GM21381 (cell line): ENCODE measurements around the gene DTX3.
"Not testable (repeated sequence)": the region's sequence is repeated elsewhere in the genome, so short reads cannot be mapped to it uniquely, and the experiment has no call there.

Experiments
- ATAC-seq: cut with Tn5 transposase; IDR thresholded peaks from one replicate; pipeline ENCODE4 v1.9.1; 2021; ENCODE audit warnings: mild to moderate bottlenecking, moderate library complexity; ENCODE audit not compliant: unreplicated experiment

DTX3 gene

DNA sequence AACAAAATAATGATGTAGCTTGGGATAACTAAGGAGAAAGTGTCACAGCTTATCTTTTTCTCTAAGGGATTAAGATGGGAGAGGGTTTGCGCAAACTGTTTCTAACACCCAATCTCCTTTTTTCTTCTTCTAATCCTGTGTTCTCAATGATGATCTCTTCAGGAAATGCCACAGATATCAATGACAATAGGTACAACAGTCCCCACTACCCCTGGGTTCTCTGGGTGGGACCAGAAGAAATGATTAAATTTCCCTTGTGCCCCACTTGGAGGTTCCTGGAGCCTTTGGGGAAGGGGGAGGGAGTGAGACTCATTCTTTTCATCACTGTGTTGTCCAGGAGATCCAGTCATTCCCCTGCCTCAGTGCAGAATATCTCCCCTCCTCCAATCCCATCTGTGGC, 22.2 kb upstream of the DTX3 start:
- no peak for ATAC-seq

- peak; percentile 91 for ATAC-seq
Observed at GRCh38 chr12:57583008-57583831, 21.4 kb upstream of the DTX3 start.

DNA sequence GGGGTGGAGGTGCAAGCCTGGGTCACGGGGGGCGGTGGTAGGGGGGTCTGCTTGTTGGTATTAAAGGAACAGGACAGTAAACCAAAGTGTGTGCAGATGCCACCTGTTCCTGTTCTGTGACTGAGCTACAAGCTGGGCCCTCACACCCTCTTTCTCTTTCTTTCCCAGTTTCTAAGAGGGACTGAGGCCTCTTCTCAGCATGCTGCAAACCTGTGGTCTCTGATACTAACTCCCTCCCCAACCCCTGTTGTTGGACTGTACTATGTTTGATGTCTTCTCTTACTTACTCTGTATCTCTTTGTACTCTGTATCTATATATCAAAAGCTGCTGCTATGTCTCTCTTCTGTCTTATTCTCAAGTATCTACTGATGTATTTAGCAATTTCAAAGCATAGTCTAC, 20.6 kb upstream of the DTX3 start:
- ATAC-seq = no peak

DNA sequence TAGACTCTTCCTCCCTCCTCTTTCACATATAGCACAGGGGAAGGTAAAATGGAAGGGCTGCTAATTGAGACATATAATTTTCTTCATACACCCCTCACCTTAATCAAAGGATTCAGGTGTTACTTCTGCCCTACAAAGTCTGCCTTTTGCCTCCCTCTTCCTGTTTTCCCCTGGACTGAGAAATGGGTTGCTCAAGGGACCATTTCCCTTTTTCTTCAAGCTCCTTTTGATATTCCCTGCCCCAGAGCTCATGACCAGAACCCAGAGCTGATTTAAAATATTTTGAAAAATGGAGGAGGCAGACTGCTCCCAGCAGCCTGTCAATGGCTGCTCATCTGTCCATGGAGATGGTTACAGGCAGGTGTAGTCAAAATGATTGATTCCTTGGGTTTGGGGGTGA, 19.9 kb upstream of the DTX3 start:
- no peak for ATAC-seq

DNA sequence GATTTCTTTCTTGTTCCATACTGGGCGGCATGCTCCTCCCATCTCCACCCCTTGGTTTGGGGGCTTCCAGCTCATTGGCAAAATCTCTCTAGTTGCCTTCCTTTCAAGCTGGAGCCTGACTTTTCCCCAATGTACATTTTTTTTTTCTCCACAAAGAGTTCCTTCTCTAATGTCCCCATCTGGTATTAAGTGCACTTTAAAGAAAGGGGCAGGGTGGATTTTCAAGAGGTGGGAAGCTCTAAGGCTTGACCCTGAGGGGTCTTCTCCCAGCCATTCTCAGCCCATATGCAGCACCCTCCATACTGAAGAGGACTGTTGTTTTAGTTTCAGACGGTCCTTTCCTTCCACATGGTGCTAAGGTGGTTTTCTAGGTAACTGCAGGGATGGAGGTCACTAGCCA, 19.5 kb upstream of the DTX3 start:
- no peak for ATAC-seq

- no peak for ATAC-seq
Observed at GRCh38 chr12:57586128-57586527, 18.5 kb upstream of the DTX3 start.

- no peak for ATAC-seq
Observed at GRCh38 chr12:57586832-57587429, 17.7 kb upstream of the DTX3 start.

GRCh38 chr12:57588951-57589610, 15.5 kb upstream of the DTX3 start:
- ATAC-seq = not testable (repeated sequence)

DNA sequence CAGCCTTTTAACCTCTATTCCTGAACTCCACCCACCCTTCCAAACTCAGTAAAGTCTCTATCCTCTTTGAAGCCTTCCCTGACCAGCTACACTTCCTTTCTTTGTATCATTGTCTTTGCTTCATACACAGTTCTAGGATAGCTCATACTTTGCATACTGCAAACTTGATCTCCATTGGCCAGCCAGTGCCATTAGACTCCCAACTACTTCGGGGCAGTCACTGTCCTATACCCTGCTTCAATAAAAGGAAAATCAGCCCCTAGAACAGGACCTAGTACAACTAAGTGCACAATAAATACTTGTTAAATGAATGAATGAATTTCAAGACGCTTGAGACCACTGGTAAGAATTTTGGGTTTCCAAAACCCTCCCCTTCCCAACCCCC, 14.2 kb upstream of the DTX3 start:
- no peak for ATAC-seq

GRCh38 chr12:57590864-57591781, 13.5 kb upstream of the DTX3 start, which contains the start of gene PIP4K2C:
Gene PIP4K2C, plus strand, starts transcription at chr12:57591192. Its CDS starts 98 bp downstream, at chr12:57591290.
- peak; percentile 96 for ATAC-seq

DNA sequence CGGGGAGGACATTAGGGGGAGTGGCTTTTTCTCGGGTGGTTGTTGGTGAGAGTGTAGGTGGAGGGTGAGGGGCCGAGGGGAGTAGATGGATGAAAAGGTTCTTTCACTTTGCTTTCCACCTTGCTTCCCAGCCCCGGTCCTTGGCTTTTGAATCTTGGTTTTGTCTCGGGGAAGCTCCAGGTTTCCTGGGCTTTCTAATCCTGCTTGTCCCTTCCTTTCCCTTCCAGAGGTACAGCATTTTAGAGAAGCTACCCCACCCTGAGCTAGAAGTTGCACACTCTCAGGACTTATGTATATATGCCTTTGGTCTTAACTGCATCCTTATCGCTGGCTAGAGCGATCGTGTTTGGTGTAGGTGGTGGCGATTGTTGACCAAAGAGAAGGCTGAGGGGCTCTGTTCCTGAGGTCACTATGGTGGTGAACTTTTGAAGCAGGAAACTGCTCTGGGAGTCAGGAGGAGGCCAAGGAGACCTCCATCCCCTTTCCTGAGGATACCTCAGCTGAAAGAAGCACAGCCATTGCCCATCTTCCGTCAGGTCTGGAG, 12.8 kb upstream of the DTX3 start:
- no peak for ATAC-seq

- no peak for ATAC-seq
Observed at GRCh38 chr12:57592551-57593165, 12.0 kb upstream of the DTX3 start.

- ATAC-seq = no peak
Observed at GRCh38 chr12:57593187-57593586, 11.4 kb upstream of the DTX3 start.

DNA sequence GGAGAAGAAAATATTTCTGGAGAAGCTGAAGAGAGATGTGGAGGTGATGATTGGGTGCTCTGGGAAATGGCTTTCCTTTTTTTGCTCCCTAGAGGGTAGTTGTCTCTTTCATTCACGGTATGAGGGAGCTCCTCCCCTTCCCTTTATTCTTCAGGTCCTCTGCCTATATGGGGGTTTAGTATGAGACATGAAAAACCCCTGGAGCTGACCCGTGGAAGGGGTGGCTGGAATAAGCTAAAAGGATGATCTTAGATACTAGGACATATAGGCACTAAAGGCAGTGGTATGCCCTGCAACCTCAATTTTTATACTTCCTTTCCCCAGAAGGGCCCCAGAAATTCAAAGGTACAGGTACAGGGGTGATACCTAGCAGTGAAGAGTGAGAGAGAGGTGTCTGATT, 4.2 kb upstream of the DTX3 start:
- ATAC-seq = no peak

- ATAC-seq = no peak
Observed at GRCh38 chr12:57602544-57602943, 2.1 kb upstream of the DTX3 start.

GRCh38 chr12:57603324-57603723, 1.3 kb upstream of the DTX3 start:
- ATAC-seq = no peak

DNA sequence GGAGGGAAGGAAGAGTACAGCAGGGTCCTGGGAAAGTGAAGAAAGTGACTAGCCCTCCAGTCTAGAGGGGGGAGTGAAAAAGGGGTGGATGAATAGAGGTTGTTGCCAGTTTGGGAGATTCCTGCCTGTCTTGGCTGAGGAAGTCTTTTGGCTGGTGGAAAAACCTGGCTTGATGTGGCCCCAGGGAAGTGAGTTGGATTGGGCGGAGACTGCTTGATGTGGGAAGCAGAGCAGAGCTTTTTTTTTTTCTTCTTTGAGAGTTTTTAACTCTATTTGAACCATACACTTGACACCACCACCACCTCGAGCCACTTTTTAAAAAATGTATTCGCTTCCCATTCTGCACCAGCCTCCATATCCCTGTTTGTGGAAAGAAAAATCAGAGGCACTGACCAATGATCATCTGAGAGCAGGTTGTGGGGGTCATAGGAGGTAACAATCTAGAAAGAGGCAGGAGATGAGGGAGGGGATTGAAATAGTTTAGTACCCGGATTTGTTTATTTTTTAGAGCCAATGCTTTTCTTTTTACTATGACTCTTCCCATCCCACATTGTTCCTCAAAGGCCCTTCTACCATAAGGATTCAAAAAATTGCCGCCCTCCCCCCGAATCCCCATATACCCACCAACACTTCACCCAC, 690 bp upstream of the DTX3 start:
- ATAC-seq = no peak

DNA sequence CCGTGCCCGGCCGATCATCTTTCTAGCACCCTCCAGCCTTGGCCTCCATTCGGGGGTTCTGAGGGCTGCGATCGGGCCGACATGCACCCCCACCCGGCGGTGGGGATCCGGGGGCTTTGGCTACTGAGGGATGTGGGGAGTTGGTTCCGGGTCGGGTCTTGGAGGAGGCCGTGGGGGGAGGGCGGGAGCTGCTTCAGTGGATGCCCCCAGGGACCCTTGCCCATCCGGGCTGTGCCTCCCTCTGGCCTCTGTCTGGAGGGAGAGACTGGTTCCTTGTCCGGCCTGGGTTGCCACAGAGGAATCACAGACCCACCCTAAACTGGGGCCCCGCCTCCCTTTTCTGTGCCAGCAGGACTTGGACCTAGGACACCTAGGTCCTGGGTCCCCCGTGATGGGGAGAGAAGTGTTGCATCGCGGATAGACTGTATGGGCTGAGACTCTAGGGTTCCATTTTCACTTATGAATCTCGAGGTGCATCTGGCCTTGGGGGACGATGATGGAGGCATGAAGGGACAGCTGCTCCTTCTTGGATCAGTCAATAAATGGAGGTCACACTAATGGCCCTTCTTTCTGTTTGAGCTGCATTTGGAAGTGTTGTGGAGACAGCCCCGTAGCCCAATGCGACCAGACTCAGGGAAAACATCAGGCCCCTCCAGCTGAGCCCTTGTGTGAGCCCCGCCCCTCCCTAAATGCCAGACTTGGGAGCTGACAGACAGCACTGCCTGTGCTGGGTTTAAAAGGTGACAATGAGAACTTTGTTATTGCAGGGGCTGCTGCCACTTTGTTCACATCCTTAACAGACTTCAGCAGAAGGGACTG, 577 bp downstream of the DTX3 start:
- ATAC-seq = no peak

GRCh38 chr12:57605811-57606311, 1.2 kb downstream of the DTX3 start:
- ATAC-seq = no peak
